ENCODE results near the gene RFX2. TPM values are rescaled to one million over a fixed set of nuclear protein-coding genes. Genes with fewer than 3 reads are reported as not detected.

RFX2 gene
- total and polyA plus RNA-seq, 2 donors from 2014 or later = 4.6 to 12.6 TPM

DNA sequence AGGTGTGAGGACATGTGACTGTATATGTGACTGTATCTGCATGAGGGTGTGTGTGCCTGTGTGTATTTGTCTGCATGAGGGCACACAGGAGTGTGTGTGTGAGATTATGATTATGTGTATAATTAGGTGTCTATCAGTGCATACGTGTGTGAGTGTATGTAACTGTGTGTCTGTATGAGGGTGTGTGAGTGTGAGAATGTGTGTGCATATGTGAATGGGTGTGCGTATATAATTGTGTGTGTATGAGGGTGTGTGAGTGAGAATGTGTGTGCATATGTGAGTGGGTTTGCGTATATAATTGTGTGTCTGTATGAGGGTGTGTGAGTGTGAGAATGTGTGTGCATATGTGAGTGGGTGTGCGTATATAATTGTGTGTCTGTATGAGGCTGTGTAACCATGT lies 22.2 kb upstream of the RFX2 start:
- Histone ChIP-seq H3K9me3 (ENCODE audit: control insufficient read depth in 2 of 3, insufficient read depth in 1 of 3, low read length in 3 of 3) (peaks cover 0 to 6% (median 0%) of the 10 kb centered on the region in 3 donors), H3K36me3 (ENCODE audit: control insufficient read depth in 2 of 3, insufficient read depth in 3 of 3, low read length in 3 of 3) (no peaks in the 10 kb centered on the region), H3K4me3 (ENCODE audit: low read length in 3 of 3) (no peak overlapping the region), H3K4me1 (ENCODE audit: control insufficient read depth in 2 of 3, insufficient read depth in 2 of 3, low read depth in 1 of 3, low read length in 3 of 3) (no peaks in the 10 kb centered on the region), H3K27ac (ENCODE audit: low read depth in 2 of 2, low read length in 2 of 2) (no peak overlapping the region), H3K9ac (ENCODE audit: low read length in 3 of 3) (no peak overlapping the region), H3K27me3 (ENCODE audit: control insufficient read depth, insufficient read depth, low read length) (no peaks in the 10 kb centered on the region)
- DNase-seq (no peak), FAIRE-seq (no peak)
- TF ChIP-seq, protein P1, sequence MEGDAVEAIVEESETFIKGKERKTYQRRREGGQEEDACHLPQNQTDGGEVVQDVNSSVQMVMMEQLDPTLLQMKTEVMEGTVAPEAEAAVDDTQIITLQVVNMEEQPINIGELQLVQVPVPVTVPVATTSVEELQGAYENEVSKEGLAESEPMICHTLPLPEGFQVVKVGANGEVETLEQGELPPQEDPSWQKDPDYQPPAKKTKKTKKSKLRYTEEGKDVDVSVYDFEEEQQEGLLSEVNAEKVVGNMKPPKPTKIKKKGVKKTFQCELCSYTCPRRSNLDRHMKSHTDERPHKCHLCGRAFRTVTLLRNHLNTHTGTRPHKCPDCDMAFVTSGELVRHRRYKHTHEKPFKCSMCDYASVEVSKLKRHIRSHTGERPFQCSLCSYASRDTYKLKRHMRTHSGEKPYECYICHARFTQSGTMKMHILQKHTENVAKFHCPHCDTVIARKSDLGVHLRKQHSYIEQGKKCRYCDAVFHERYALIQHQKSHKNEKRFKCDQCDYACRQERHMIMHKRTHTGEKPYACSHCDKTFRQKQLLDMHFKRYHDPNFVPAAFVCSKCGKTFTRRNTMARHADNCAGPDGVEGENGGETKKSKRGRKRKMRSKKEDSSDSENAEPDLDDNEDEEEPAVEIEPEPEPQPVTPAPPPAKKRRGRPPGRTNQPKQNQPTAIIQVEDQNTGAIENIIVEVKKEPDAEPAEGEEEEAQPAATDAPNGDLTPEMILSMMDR (IDR thresholded peaks at IDR 0.05; ENCODE audit: borderline replicate concordance, extremely low read depth, insufficient read depth) = no peak
- intact Hi-C loops (cut with DNase I) = no loop called here

DNA sequence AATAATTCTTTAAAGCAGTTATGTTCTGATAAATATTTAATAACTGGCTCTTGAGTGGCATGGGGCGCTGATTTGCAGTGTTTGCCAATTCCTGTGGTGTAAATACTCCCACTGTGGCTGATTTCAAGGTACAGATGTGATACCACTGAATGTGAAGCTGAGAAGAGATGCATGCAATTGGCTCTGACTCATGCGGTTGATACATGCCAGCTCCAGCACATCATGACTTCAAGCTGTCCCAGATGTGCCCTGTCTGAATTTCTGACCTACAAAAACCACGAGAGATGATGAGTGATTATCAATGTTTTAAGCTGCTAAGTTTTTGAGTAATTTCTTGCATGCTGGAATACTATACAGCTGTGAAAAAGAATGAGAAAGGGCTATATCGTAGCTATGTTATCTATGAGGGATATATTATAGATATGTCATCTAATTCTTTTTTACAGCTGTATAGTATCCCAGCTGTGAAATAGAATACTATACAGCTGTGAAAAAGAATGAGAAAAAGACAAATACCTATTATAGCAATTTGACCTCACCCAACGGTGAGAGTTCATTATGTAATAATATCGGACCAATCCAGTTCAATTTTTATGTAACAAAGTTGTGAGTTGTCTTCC lies 17.5 kb upstream of the RFX2 start:
- no peaks in the 10 kb centered on the region for H3K27me3 ChIP-seq (ENCODE audit: control insufficient read depth, insufficient read depth, low read length)
- no peaks in the 10 kb centered on the region for H3K4me1 ChIP-seq (ENCODE audit: control insufficient read depth in 2 of 3, insufficient read depth in 2 of 3, low read depth in 1 of 3, low read length in 3 of 3)
- H3K9me3 ChIP-seq (ENCODE audit: control insufficient read depth in 2 of 3, insufficient read depth in 1 of 3, low read length in 3 of 3) = peaks cover 0 to 6% (median 0%) of the 10 kb centered on the region in 3 donors
- no peak for DNase-seq
- H3K9ac ChIP-seq (ENCODE audit: low read length in 3 of 3) = no peak overlapping the region
- FAIRE-seq = no peak
- intact Hi-C loops (cut with DNase I) = loop anchor here (5.0 kb wide), 1 partner anchor 81 kb away; no protein-coding TSS in a partner anchor
- no peaks in the 10 kb centered on the region for H3K36me3 ChIP-seq (ENCODE audit: control insufficient read depth in 2 of 3, insufficient read depth in 3 of 3, low read length in 3 of 3)
- no peak overlapping the region for H3K27ac ChIP-seq (ENCODE audit: low read depth in 2 of 2, low read length in 2 of 2)
- no peak overlapping the region for H3K4me3 ChIP-seq (ENCODE audit: low read length in 3 of 3)
- TF ChIP-seq, protein P1 (IDR thresholded peaks at IDR 0.05; ENCODE audit: borderline replicate concordance, extremely low read depth, insufficient read depth) = no peak

DNA sequence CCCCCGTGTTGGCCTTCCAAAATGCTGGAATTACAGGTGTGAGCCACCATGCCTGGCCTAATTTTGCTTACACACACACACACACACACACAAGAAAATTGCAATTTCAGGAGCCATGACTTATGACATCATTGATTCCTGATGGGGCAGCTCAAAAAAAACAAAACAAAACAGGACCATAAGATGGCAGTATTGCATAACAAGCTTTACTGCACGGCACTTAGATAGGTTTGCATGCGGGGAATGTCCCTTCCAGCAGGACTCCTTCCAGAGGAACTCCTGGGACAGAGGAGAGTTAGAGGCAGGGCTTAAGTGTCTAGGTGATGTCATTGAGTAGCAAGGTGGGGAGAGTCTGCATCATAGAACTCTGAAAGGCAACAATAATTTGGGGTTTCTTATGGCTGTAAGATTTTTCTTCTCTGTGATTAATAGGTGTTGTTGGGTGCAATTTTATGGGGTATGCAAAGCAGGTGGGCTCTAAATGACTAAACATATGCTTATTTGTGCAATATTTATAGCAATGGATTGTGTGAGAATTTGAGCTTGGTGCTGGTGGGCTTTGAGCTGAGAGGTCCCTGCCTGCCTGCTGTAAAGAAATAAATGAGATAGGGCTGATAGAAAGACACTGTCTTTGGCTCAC lies 16.2 kb upstream of the RFX2 start:
- H3K4me1 ChIP-seq (ENCODE audit: control insufficient read depth in 2 of 3, insufficient read depth in 2 of 3, low read depth in 1 of 3, low read length in 3 of 3) = no peaks in the 10 kb centered on the region
- no peaks in the 10 kb centered on the region for H3K36me3 ChIP-seq (ENCODE audit: control insufficient read depth in 2 of 3, insufficient read depth in 3 of 3, low read length in 3 of 3)
- FAIRE-seq (no peak), DNase-seq (peak in 2 of 5 donors; percentile 36 to 58)
- peaks cover 0 to 6% (median 0%) of the 10 kb centered on the region in 3 donors for H3K9me3 ChIP-seq (ENCODE audit: control insufficient read depth in 2 of 3, insufficient read depth in 1 of 3, low read length in 3 of 3)
- no peaks in the 10 kb centered on the region for H3K27me3 ChIP-seq (ENCODE audit: control insufficient read depth, insufficient read depth, low read length)
- no peak overlapping the region for H3K27ac ChIP-seq (ENCODE audit: low read depth in 2 of 2, low read length in 2 of 2)
- TF ChIP-seq, protein P1 (IDR thresholded peaks at IDR 0.05; ENCODE audit: borderline replicate concordance, extremely low read depth, insufficient read depth) = peak; percentile 39
- no peak overlapping the region for H3K4me3 ChIP-seq (ENCODE audit: low read length in 3 of 3)
- intact Hi-C loops (cut with DNase I) = loop anchor here (5.0 kb wide), 1 partner anchor 79 kb away; no protein-coding TSS in a partner anchor
- no peak overlapping the region for H3K9ac ChIP-seq (ENCODE audit: low read length in 3 of 3)

Measured in kidney (tissue), 14 donors.